CD8-positive, alpha-beta memory T cell (primary cell): ENCODE data around the gene WNT16. TPM values are rescaled to one million over a fixed set of nuclear protein-coding genes. Genes with fewer than 3 reads are reported as not detected.

Source experiments
- CTCF ChIA-PET: fragments of 350-600 bp; sonication (Branson Sonifier 250); formaldehyde crosslinking; loops from one replicate; lab custom pipeline; 2021; ENCODE audit warnings: antibody characterized with exemption; lab: Charles Lee
- POLR2A ChIA-PET: fragments of 350-600 bp; sonication (Branson Sonifier 250); formaldehyde crosslinking; loops from one replicate; lab custom pipeline; 2021; ENCODE audit warnings: antibody characterized with exemption; lab: Charles Lee
- DNase-seq, 5 donors: peaks; one replicate each; pipeline versions ENCODE4 v3.0.0 to v3.0.0-alpha.2; 2020 to 2022; ENCODE audit warnings: mixed read lengths in 1 of 5
- H3K27ac ChIP-seq: one replicate; pipeline ENCODE4 v1.7.0; 2013; ENCODE audit warnings: low read depth, mild to moderate bottlenecking, low read length, moderate library complexity
- H3K27me3 ChIP-seq: 2 replicates; pipeline ENCODE4 v1.7.0; 2013; ENCODE audit warnings: low read length, mild to moderate bottlenecking; ENCODE audit not compliant: insufficient read depth, poor library complexity, severe bottlenecking
- H3K36me3 ChIP-seq: 2 replicates; pipeline ENCODE4 v1.7.0; 2013; ENCODE audit warnings: mild to moderate bottlenecking, low read length, moderate library complexity; ENCODE audit not compliant: insufficient read depth
- H3K4me1 ChIP-seq: 2 replicates; pipeline ENCODE4 v1.7.0; 2013; ENCODE audit warnings: mild to moderate bottlenecking, low read length, moderate library complexity; ENCODE audit not compliant: insufficient read depth
- H3K4me3 ChIP-seq: 2 replicates; pipeline ENCODE4 v1.7.0; 2013; ENCODE audit warnings: mild to moderate bottlenecking, low read length
- H3K9me3 ChIP-seq: 2 replicates; pipeline ENCODE4 v1.7.0; 2013; ENCODE audit warnings: mild to moderate bottlenecking, low read length
- H3K27ac Mint-ChIP-seq, 8 donors: one replicate each; pipeline ENCODE4 v1.8.0; 2020 to 2021; ENCODE audit warnings: mixed read lengths in 8 of 8, mild to moderate bottlenecking in 6 of 8, inconsistent platforms in 3 of 8, moderate library complexity in 3 of 8
- H3K27me3 Mint-ChIP-seq, 2 donors: one replicate each; pipeline ENCODE4 v1.8.0; 2020 to 2021; ENCODE audit warnings: mixed read lengths in 2 of 2, mild to moderate bottlenecking in 1 of 2, moderate library complexity in 1 of 2
- H3K36me3 Mint-ChIP-seq, 3 donors: one replicate each; pipeline ENCODE4 v1.8.0; 2020 to 2021; ENCODE audit warnings: mixed read lengths in 3 of 3, inconsistent platforms in 1 of 3, mild to moderate bottlenecking in 1 of 3
- H3K4me1 Mint-ChIP-seq, 3 donors: one replicate each; pipeline ENCODE4 v1.8.0; 2020 to 2021; ENCODE audit warnings: mixed read lengths in 3 of 3, inconsistent platforms in 1 of 3, mild to moderate bottlenecking in 1 of 3
- H3K4me3 Mint-ChIP-seq, 7 donors: one replicate each; pipeline ENCODE4 v1.8.0; 2020 to 2021; ENCODE audit warnings: mixed read lengths in 7 of 7, mild to moderate bottlenecking in 6 of 7, moderate library complexity in 4 of 7, inconsistent platforms in 2 of 7
- H3K9me3 Mint-ChIP-seq, 5 donors: one replicate each; pipeline ENCODE4 v1.8.0; 2020 to 2022; ENCODE audit warnings: mixed read lengths in 5 of 5, mild to moderate bottlenecking in 3 of 5, moderate library complexity in 2 of 5, inconsistent platforms in 1 of 5
- polyA plus RNA-seq: library from polyadenylated mRNA; unstranded; fragments of 300-500 nt; fragmentation: Illumina TruSeq; gene quantifications from one replicate; pipeline ENCODE4 v1.2.3, GENCODE V29; 2021
- total RNA-seq, 2 experiments: library from RNA; stranded (reverse); gene quantifications; one replicate each; pipeline ENCODE4 v1.2.3, GENCODE V29; 2021

Gene WNT16, protein sequence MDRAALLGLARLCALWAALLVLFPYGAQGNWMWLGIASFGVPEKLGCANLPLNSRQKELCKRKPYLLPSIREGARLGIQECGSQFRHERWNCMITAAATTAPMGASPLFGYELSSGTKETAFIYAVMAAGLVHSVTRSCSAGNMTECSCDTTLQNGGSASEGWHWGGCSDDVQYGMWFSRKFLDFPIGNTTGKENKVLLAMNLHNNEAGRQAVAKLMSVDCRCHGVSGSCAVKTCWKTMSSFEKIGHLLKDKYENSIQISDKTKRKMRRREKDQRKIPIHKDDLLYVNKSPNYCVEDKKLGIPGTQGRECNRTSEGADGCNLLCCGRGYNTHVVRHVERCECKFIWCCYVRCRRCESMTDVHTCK
- under 1 TPM in 1 of 2 experiments, not detected in 1; 0.09 TPM for total RNA-seq
- not detected for polyA plus RNA-seq

- Histone ChIP-seq H3K27ac (no peak within 1 kb of the TSS), H3K9me3 (no peaks in the 10 kb centered on the region), H3K4me1 (peaks cover 8% of the 10 kb centered on the region), H3K36me3 (no peaks in the 10 kb centered on the region), H3K4me3 (no peak within 1 kb of the TSS), H3K27me3 (peaks cover 36% of the 10 kb centered on the region)
- ChIA-PET POLR2A (no interaction called here), CTCF (no interaction called here)
- DNase-seq = no peak
- Mint-ChIP-seq H3K9me3 (no peaks in the 10 kb centered on the region), H3K4me1 (peaks cover 20 to 26% (median 24%) of the 10 kb centered on the region in 3 donors), H3K27ac (peak within 1 kb of the TSS in 2 of 8 donors; percentile 61 to 71), H3K36me3 (no peaks in the 10 kb centered on the region), H3K4me3 (peak within 1 kb of the TSS in 6 of 7 donors; percentile 23 to 82 (median 68)), H3K27me3 (peaks cover 60 to 72% of the 10 kb centered on the region in 2 donors)
Observed at GRCh38 chr7:121328508-121329190, at the start of gene WNT16. Gene WNT16, plus strand, starts transcription at chr7:121329000. Its CDS starts 293 bp downstream, at chr7:121329293.

GRCh38 chr7:121279060-121279620, 49.7 kb upstream of the WNT16 start:
- no peak for DNase-seq
- CTCF ChIA-PET = no interaction called here
- peaks cover 12 to 36% of the 10 kb centered on the region in 2 donors for H3K27me3 Mint-ChIP-seq
- no peak overlapping the region for H3K4me3 Mint-ChIP-seq
- no peak overlapping the region for H3K4me3 ChIP-seq
- H3K36me3 Mint-ChIP-seq = no peaks in the 10 kb centered on the region
- no peak overlapping the region for H3K27ac Mint-ChIP-seq
- H3K9me3 Mint-ChIP-seq = peaks cover 0 to under 1% (median 0%) of the 10 kb centered on the region in 5 donors
- no peaks in the 10 kb centered on the region for H3K9me3 ChIP-seq
- H3K27me3 ChIP-seq = no peaks in the 10 kb centered on the region
- H3K4me1 ChIP-seq = no peaks in the 10 kb centered on the region
- no peak overlapping the region for H3K27ac ChIP-seq
- no peaks in the 10 kb centered on the region for H3K4me1 Mint-ChIP-seq
- H3K36me3 ChIP-seq = no peaks in the 10 kb centered on the region
- POLR2A ChIA-PET = no interaction called here

- Histone ChIP-seq H3K36me3 (no peaks in the 10 kb centered on the region), H3K4me1 (no peaks in the 10 kb centered on the region)
- POLR2A ChIA-PET = no interaction called here
Observed at GRCh38 chr7:121279822-121280221, 49.0 kb upstream of the WNT16 start.

DNA sequence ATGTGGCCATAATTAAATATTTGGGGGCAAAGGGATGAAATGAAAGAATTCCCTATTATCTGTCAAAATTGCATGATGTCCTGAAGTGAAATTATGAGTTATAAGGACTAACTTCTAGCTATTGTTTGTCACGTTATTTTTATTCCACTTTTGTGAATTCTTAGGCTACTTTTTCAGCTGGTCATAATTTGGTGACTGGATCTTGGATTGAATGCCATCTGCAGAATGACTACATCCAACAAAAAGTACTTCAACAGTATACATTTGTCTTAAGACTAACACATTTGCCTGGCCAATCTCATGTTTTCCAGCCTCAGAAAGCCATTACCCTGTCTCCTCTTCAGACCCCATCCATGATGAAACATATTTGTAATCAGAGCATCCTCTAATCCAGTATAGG, 48.1 kb upstream of the WNT16 start:
- H3K9me3 ChIP-seq = no peaks in the 10 kb centered on the region
- peaks cover 12 to 33% of the 10 kb centered on the region in 2 donors for H3K27me3 Mint-ChIP-seq

More at GRCh38 chr7:121279822-121280221, 49.0 kb upstream of the WNT16 start:
- Mint-ChIP-seq H3K27ac (no peak overlapping the region), H3K36me3 (no peaks in the 10 kb centered on the region), H3K9me3 (peaks cover 0 to 4% (median 0%) of the 10 kb centered on the region in 5 donors), H3K4me3 (no peak overlapping the region), H3K27me3 (peaks cover 12 to 36% of the 10 kb centered on the region in 2 donors), H3K4me1 (no peaks in the 10 kb centered on the region)
- Histone ChIP-seq H3K27me3 (no peaks in the 10 kb centered on the region), H3K27ac (no peak overlapping the region), H3K4me3 (no peak overlapping the region), H3K9me3 (no peaks in the 10 kb centered on the region)
- DNase-seq = no peak
- CTCF ChIA-PET = no interaction called here

GRCh38 chr7:121282129-121282528, 46.7 kb upstream of the WNT16 start:
- POLR2A ChIA-PET = no interaction called here
- Mint-ChIP-seq H3K36me3 (no peaks in the 10 kb centered on the region), H3K27ac (no peak overlapping the region), H3K4me3 (no peak overlapping the region), H3K27me3 (peaks cover 7 to 21% of the 10 kb centered on the region in 2 donors), H3K4me1 (no peaks in the 10 kb centered on the region), H3K9me3 (peaks cover 0 to 7% (median 0%) of the 10 kb centered on the region in 5 donors)
- DNase-seq = no peak
- CTCF ChIA-PET = no interaction called here
- Histone ChIP-seq H3K27ac (no peak overlapping the region), H3K36me3 (no peaks in the 10 kb centered on the region), H3K4me1 (no peaks in the 10 kb centered on the region), H3K9me3 (no peaks in the 10 kb centered on the region), H3K4me3 (no peak overlapping the region), H3K27me3 (no peaks in the 10 kb centered on the region)

More for the DNA sequence above, 48.1 kb upstream of the WNT16 start:
- DNase-seq = no peak
- no peak overlapping the region for H3K27ac Mint-ChIP-seq
- ChIA-PET POLR2A (no interaction called here), CTCF (no interaction called here)
- H3K9me3 Mint-ChIP-seq = peaks cover 0 to 7% (median 0%) of the 10 kb centered on the region in 5 donors
- no peak overlapping the region for H3K4me3 Mint-ChIP-seq
- Histone ChIP-seq H3K36me3 (no peaks in the 10 kb centered on the region), H3K27ac (no peak overlapping the region), H3K4me1 (no peaks in the 10 kb centered on the region), H3K27me3 (no peaks in the 10 kb centered on the region), H3K4me3 (no peak overlapping the region)
- no peaks in the 10 kb centered on the region for H3K4me1 Mint-ChIP-seq
- no peaks in the 10 kb centered on the region for H3K36me3 Mint-ChIP-seq

GRCh38 chr7:121285066-121285667, 43.6 kb upstream of the WNT16 start:
- H3K27me3 ChIP-seq = no peaks in the 10 kb centered on the region
- no peak for DNase-seq
- no peaks in the 10 kb centered on the region for H3K4me1 Mint-ChIP-seq
- no peak overlapping the region for H3K4me3 ChIP-seq
- no peak overlapping the region for H3K4me3 Mint-ChIP-seq
- peaks cover 0 to 7% (median 4%) of the 10 kb centered on the region in 5 donors for H3K9me3 Mint-ChIP-seq
- H3K9me3 ChIP-seq = no peaks in the 10 kb centered on the region
- POLR2A ChIA-PET = no interaction called here
- no peaks in the 10 kb centered on the region for H3K27me3 Mint-ChIP-seq
- H3K27ac Mint-ChIP-seq = no peak overlapping the region
- H3K4me1 ChIP-seq = no peaks in the 10 kb centered on the region
- H3K36me3 Mint-ChIP-seq = no peaks in the 10 kb centered on the region
- CTCF ChIA-PET = no interaction called here
- H3K36me3 ChIP-seq = no peaks in the 10 kb centered on the region
- no peak overlapping the region for H3K27ac ChIP-seq

DNA sequence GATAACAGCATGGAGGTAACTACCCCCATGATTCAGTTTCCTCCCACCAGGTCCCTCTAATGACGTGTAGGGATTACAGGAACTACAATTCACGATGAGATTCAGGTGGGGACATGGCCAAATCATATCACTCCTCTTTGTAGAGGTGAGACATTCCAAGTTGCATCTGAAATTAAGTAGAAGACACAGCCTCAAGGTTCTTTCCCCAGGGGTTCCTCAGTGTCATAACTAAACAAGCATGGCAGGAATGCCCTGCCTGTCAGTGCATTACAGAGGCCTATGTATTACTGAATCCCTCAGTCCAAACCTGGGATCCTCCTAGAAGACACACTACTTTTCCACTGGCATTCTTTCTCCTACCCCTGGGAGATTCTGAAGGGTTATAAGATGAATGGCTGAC, 42.6 kb upstream of the WNT16 start:
- ChIA-PET CTCF (no interaction called here), POLR2A (no interaction called here)
- Mint-ChIP-seq H3K36me3 (no peaks in the 10 kb centered on the region), H3K27me3 (no peaks in the 10 kb centered on the region), H3K9me3 (peaks cover 2 to 11% (median 4%) of the 10 kb centered on the region in 5 donors), H3K27ac (no peak overlapping the region), H3K4me1 (no peaks in the 10 kb centered on the region), H3K4me3 (no peak overlapping the region)
- H3K27me3 ChIP-seq = no peaks in the 10 kb centered on the region
- DNase-seq = no peak
- H3K4me3 ChIP-seq = no peak overlapping the region
- H3K4me1 ChIP-seq = no peaks in the 10 kb centered on the region
- no peak overlapping the region for H3K27ac ChIP-seq
- H3K9me3 ChIP-seq = no peaks in the 10 kb centered on the region
- no peaks in the 10 kb centered on the region for H3K36me3 ChIP-seq
